ENCODE results near the gene NCAM1.

The NCAM1 gene

DNA sequence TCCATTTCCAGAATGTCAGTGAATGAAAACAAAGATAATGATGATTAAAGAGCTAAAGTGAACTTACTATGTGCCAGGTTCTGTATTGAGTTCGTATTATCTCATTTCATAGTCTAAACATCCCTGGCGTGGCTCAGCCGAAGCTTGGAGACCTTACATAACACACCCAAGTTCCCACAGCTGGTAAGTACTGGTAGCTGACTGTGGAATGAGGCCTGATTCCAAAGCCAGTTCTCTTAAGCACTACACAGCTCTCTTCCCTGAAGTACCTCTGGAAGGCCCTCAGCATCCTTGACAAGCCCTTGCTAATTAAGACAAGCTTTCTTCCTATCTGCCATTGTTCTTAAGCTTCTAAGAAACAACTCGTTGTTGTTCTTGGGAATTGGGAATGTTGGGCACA is 28.6 kb upstream of the NCAM1 start:
- Histone ChIP-seq H4K20me1 (ENCODE audit: low read depth, low read length) (no peaks in the 10 kb centered on the region), H3K27me3 (ENCODE audit: low read length) (no peaks in the 10 kb centered on the region), H3K4me2 (ENCODE audit: low read depth, low read length, poor library complexity, severe bottlenecking) (no peak overlapping the region), H3K9me3 (ENCODE audit: insufficient read depth, low read length) (no peaks in the 10 kb centered on the region), H3K27ac (ENCODE audit: low read depth, low read length) (no peak overlapping the region), H2AFZ (ENCODE audit: low read depth, low read length, severe bottlenecking) (no peak overlapping the region), H3F3A (ENCODE audit: insufficient read depth) (no peaks in the 10 kb centered on the region), H3K9ac (ENCODE audit: low read length) (no peak overlapping the region), H3K79me2 (ENCODE audit: insufficient read depth, low read length) (no peaks in the 10 kb centered on the region), H3K36me3 (ENCODE audit: low read length) (no peaks in the 10 kb centered on the region), H3K4me3 (ENCODE audit: insufficient read depth, low read length, poor library complexity, severe bottlenecking) (no peak overlapping the region), H3K9me2 (replicated peaks; ENCODE audit: insufficient read depth, low read length) (no peaks in the 10 kb centered on the region)
- TF ChIP-seq CTCF (IDR thresholded peaks at IDR 0.05; ENCODE audit: insufficient read depth, low read length, poor library complexity, severe bottlenecking) (no peak), EZH2phosphoT487 (conservative IDR thresholded peaks at IDR 0.05; ENCODE audit: low read length) (no peak)

DNA sequence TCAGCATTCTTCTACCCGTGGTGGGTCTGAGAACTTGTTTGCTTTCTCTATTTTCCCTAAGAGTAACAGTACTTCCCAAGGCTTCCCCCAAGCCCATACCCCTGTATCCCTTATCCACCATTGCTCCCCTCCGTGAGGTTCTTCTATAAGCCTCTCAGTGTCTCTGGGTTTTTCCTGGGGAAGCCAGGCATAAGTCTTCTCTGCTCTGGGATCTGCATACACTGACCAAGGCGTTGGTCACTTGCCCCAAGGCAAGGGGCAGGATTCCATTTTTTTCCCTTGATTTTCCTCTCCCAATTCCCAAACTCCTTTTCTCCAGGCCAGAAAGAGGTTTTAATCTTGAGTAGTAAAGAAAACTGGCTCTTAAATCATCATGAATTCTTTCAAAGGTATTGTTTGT is 27.2 kb upstream of the NCAM1 start:
- Histone ChIP-seq H4K20me1 (ENCODE audit: low read depth, low read length) (no peaks in the 10 kb centered on the region), H3K9me2 (replicated peaks; ENCODE audit: insufficient read depth, low read length) (no peaks in the 10 kb centered on the region), H3F3A (ENCODE audit: insufficient read depth) (no peaks in the 10 kb centered on the region), H3K27me3 (ENCODE audit: low read length) (no peaks in the 10 kb centered on the region), H2AFZ (ENCODE audit: low read depth, low read length, severe bottlenecking) (no peak overlapping the region), H3K9ac (ENCODE audit: low read length) (no peak overlapping the region), H3K4me3 (ENCODE audit: insufficient read depth, low read length, poor library complexity, severe bottlenecking) (no peak overlapping the region), H3K9me3 (ENCODE audit: insufficient read depth, low read length) (no peaks in the 10 kb centered on the region), H3K36me3 (ENCODE audit: low read length) (no peaks in the 10 kb centered on the region), H3K27ac (ENCODE audit: low read depth, low read length) (no peak overlapping the region), H3K4me2 (ENCODE audit: low read depth, low read length, poor library complexity, severe bottlenecking) (no peak overlapping the region), H3K79me2 (ENCODE audit: insufficient read depth, low read length) (no peaks in the 10 kb centered on the region)
- no peak for TF ChIP-seq EZH2phosphoT487 (conservative IDR thresholded peaks at IDR 0.05; ENCODE audit: low read length)
- no peak for TF ChIP-seq CTCF (IDR thresholded peaks at IDR 0.05; ENCODE audit: insufficient read depth, low read length, poor library complexity, severe bottlenecking)

DNA sequence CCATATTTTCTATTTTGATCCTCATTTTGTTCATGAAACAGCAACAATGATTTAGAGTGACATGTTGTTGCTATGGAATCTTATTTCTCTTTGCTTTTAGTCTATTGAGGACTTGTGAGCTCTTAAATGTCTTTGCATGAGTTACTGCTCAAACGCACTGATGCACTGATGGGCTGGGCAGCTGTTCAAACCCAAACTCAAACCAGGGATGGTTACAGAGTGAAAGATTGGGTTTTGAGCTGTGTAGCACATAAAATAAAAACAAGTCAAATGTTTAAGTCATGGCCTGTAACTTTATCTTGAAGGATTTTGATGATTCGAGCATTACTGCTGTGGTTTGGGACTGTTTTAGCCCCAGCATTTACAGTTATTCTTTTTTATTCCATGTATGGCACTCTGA is 20.1 kb upstream of the NCAM1 start:
- H3K36me3 ChIP-seq (ENCODE audit: low read length): no peaks in the 10 kb centered on the region
- H3K9me3 ChIP-seq (ENCODE audit: insufficient read depth, low read length): no peaks in the 10 kb centered on the region
- no peaks in the 10 kb centered on the region for H3K27me3 ChIP-seq (ENCODE audit: low read length)
- no peaks in the 10 kb centered on the region for H3K79me2 ChIP-seq (ENCODE audit: insufficient read depth, low read length)
- no peak for TF ChIP-seq CTCF (IDR thresholded peaks at IDR 0.05; ENCODE audit: insufficient read depth, low read length, poor library complexity, severe bottlenecking)
- TF ChIP-seq EZH2phosphoT487 (conservative IDR thresholded peaks at IDR 0.05; ENCODE audit: low read length): no peak
- H4K20me1 ChIP-seq (ENCODE audit: low read depth, low read length): no peaks in the 10 kb centered on the region
- no peaks in the 10 kb centered on the region for H3K9me2 ChIP-seq (replicated peaks; ENCODE audit: insufficient read depth, low read length)
- no peak overlapping the region for H3K27ac ChIP-seq (ENCODE audit: low read depth, low read length)
- no peak overlapping the region for H3K4me2 ChIP-seq (ENCODE audit: low read depth, low read length, poor library complexity, severe bottlenecking)
- no peak overlapping the region for H2AFZ ChIP-seq (ENCODE audit: low read depth, low read length, severe bottlenecking)
- H3K4me3 ChIP-seq (ENCODE audit: insufficient read depth, low read length, poor library complexity, severe bottlenecking): no peak overlapping the region
- H3F3A ChIP-seq (ENCODE audit: insufficient read depth): no peaks in the 10 kb centered on the region
- H3K9ac ChIP-seq (ENCODE audit: low read length): no peak overlapping the region

All from SU-DHL-6 (cell line).